Astrocyte (in vitro differentiated cells and primary cell): ENCODE data around the gene ADRB1. TPM values are rescaled to one million over a fixed set of nuclear protein-coding genes. Genes with fewer than 3 reads are reported as not detected.

Experiments used
- DNase-seq: peaks from one replicate; pipeline ENCODE4 v3.0.0-alpha.2; 2010; ENCODE audit warnings: low read depth
- FAIRE-seq: peaks from 2 replicates; lab custom pipeline; 2011; peaks lifted over from hg19 to GRCh38; lab: Jason Lieb, UNC
- H2AFZ ChIP-seq: 2 replicates; pipeline ENCODE4 v1.6.0; 2012; ENCODE audit warnings: low read depth, low read length, inconsistent platforms
- H3K27ac ChIP-seq: 2 replicates; pipeline ENCODE4 v1.5.1; 2011; ENCODE audit warnings: low read depth, low read length, inconsistent platforms
- H3K27me3 ChIP-seq: 2 replicates; pipeline ENCODE4 v1.6.0; 2011; ENCODE audit warnings: low read length, inconsistent platforms; ENCODE audit not compliant: insufficient read depth
- H3K36me3 ChIP-seq: 2 replicates; pipeline ENCODE4 v1.5.1; 2011; ENCODE audit warnings: low read length, inconsistent platforms; ENCODE audit not compliant: insufficient read depth
- H3K4me1 ChIP-seq: 2 replicates; pipeline ENCODE4 v1.5.1; 2011; ENCODE audit warnings: low read length, inconsistent platforms; ENCODE audit not compliant: insufficient read depth
- H3K4me2 ChIP-seq: 2 replicates; pipeline ENCODE4 v1.6.0; 2012; ENCODE audit warnings: low read length, inconsistent platforms
- H3K4me3 ChIP-seq: 2 replicates; pipeline ENCODE4 v1.5.1; 2011; ENCODE audit warnings: low read depth, mild to moderate bottlenecking, low read length, inconsistent platforms; ENCODE audit not compliant: insufficient read depth
- H3K79me2 ChIP-seq: 2 replicates; pipeline ENCODE4 v1.6.0; 2012; ENCODE audit warnings: mild to moderate bottlenecking, low read length, inconsistent platforms; ENCODE audit not compliant: insufficient read depth
- H3K9ac ChIP-seq: 2 replicates; pipeline ENCODE4 v1.6.0; 2012; ENCODE audit warnings: mild to moderate bottlenecking, low read length, inconsistent platforms
- H3K9me3 ChIP-seq: 2 replicates; pipeline ENCODE4 v1.5.1; 2012; ENCODE audit warnings: low read depth, mild to moderate bottlenecking, low read length, inconsistent platforms; ENCODE audit not compliant: insufficient read depth
- H4K20me1 ChIP-seq: 2 replicates; pipeline ENCODE4 v1.6.0; 2012; ENCODE audit warnings: low read length, inconsistent platforms; ENCODE audit not compliant: insufficient read depth
- H3K27ac Mint-ChIP-seq: one replicate; pipeline ENCODE4 v1.8.0; 2021; ENCODE audit warnings: mild to moderate bottlenecking, mixed read lengths; ENCODE audit not compliant: unreplicated experiment
- H3K27me3 Mint-ChIP-seq: one replicate; pipeline ENCODE4 v1.8.0; 2021; ENCODE audit warnings: low read depth, mixed read lengths; ENCODE audit not compliant: unreplicated experiment
- H3K36me3 Mint-ChIP-seq: one replicate; pipeline ENCODE4 v1.8.0; 2021; ENCODE audit warnings: low read depth, mixed read lengths; ENCODE audit not compliant: unreplicated experiment
- H3K4me1 Mint-ChIP-seq: one replicate; pipeline ENCODE4 v1.8.0; 2021; ENCODE audit warnings: low read depth, mixed read lengths; ENCODE audit not compliant: unreplicated experiment
- H3K4me3 Mint-ChIP-seq: one replicate; pipeline ENCODE4 v1.8.0; 2021; ENCODE audit warnings: mild to moderate bottlenecking, moderate library complexity, mixed read lengths; ENCODE audit not compliant: unreplicated experiment
- H3K9me3 Mint-ChIP-seq: one replicate; pipeline ENCODE4 v1.8.0; 2021; ENCODE audit warnings: mild to moderate bottlenecking, mixed read lengths; ENCODE audit not compliant: unreplicated experiment
- CTCF ChIP-seq: IDR thresholded peaks from 2 replicates; pipeline ENCODE4 v1.5.1; 2011; ENCODE audit warnings: low read depth, mild to moderate bottlenecking, inconsistent platforms, low read length, moderate library complexity; ENCODE audit not compliant: insufficient read depth
- EZH2 ChIP-seq: IDR thresholded peaks from 2 replicates; pipeline ENCODE4 v1.6.1; 2012; ENCODE audit warnings: mild to moderate bottlenecking, low read length, inconsistent platforms; ENCODE audit not compliant: insufficient read depth
- total RNA-seq: library from RNA; stranded (reverse); gene quantifications from 2 replicates; pipeline ENCODE4 v1.2.1, GENCODE V29; 2021

The ADRB1 gene
- total RNA-seq, 1 donor from 2014 or later: 1.3 TPM

- Histone ChIP-seq H4K20me1 (no peaks in the 10 kb centered on the region), H3K4me1 (peaks cover 6% of the 10 kb centered on the region), H3K4me2 (no peak overlapping the region), H3K9me3 (no peaks in the 10 kb centered on the region), H3K9ac (no peak overlapping the region), H2AFZ (no peak overlapping the region), H3K27me3 (peaks cover 60% of the 10 kb centered on the region), H3K4me3 (no peak overlapping the region), H3K79me2 (no peaks in the 10 kb centered on the region), H3K36me3 (no peaks in the 10 kb centered on the region), H3K27ac (no peak overlapping the region)
- H3K4me3 Mint-ChIP-seq: no peak overlapping the region
- no peak for TF ChIP-seq CTCF
- no peak for TF ChIP-seq EZH2
- H3K27me3 Mint-ChIP-seq: peaks cover 58% of the 10 kb centered on the region
- H3K4me1 Mint-ChIP-seq: no peaks in the 10 kb centered on the region
- H3K27ac Mint-ChIP-seq: no peak overlapping the region
- H3K9me3 Mint-ChIP-seq: no peaks in the 10 kb centered on the region
- no peaks in the 10 kb centered on the region for H3K36me3 Mint-ChIP-seq
- DNase-seq (no peak), FAIRE-seq (no peak)
These were observed 2.4 kb downstream of the ADRB1 start for GRCh38 chr10:114046087-114046458.

GRCh38 chr10:114048472-114048871, 4.8 kb downstream of the ADRB1 start:
- no peaks in the 10 kb centered on the region for H4K20me1 ChIP-seq
- H3K9me3 ChIP-seq: no peaks in the 10 kb centered on the region
- Mint-ChIP-seq H3K4me1 (no peaks in the 10 kb centered on the region), H3K4me3 (no peak overlapping the region), H3K36me3 (no peaks in the 10 kb centered on the region), H3K27me3 (peaks cover 44% of the 10 kb centered on the region), H3K9me3 (no peaks in the 10 kb centered on the region), H3K27ac (no peak overlapping the region)
- no peak overlapping the region for H3K4me3 ChIP-seq
- H3K4me1 ChIP-seq: no peaks in the 10 kb centered on the region
- H3K27me3 ChIP-seq: peaks cover 52% of the 10 kb centered on the region
- H3K27ac ChIP-seq: no peak overlapping the region
- no peak overlapping the region for H3K4me2 ChIP-seq
- no peak for FAIRE-seq
- no peak for DNase-seq
- H3K36me3 ChIP-seq: no peaks in the 10 kb centered on the region
- H3K79me2 ChIP-seq: no peaks in the 10 kb centered on the region
- TF ChIP-seq CTCF: no peak
- no peak overlapping the region for H3K9ac ChIP-seq
- no peak overlapping the region for H2AFZ ChIP-seq

DNA sequence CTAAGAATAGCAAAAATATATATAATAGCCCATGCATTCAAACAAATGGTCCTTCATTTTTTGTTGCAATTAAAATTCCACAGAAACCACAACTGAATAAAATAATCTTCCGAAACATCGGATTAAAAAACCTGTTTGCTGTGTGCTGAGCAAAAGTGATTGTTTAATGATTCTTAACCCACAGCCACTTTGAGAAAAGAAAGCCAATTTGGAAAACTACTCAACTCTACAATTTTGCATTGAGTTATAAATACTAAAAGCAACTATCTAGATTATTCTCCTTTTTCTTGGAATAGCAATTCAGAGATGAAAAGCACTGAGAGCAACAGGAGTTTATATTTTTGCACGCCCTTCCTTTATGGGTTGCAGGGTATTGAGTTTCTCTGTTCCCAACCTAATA, 8.0 kb downstream of the ADRB1 start:
- no peak for TF ChIP-seq EZH2

More for the DNA sequence above, 8.0 kb downstream of the ADRB1 start:
- Histone ChIP-seq H3K27ac (no peak overlapping the region), H4K20me1 (no peaks in the 10 kb centered on the region), H3K9ac (no peak overlapping the region), H3K79me2 (no peaks in the 10 kb centered on the region), H3K36me3 (no peaks in the 10 kb centered on the region), H2AFZ (no peak overlapping the region), H3K27me3 (peaks cover 33% of the 10 kb centered on the region), H3K4me2 (no peak overlapping the region), H3K4me3 (no peak overlapping the region), H3K4me1 (no peaks in the 10 kb centered on the region), H3K9me3 (no peaks in the 10 kb centered on the region)
- no peak for DNase-seq
- H3K4me1 Mint-ChIP-seq: no peaks in the 10 kb centered on the region
- H3K27ac Mint-ChIP-seq: no peak overlapping the region
- no peak for FAIRE-seq
- H3K36me3 Mint-ChIP-seq: no peaks in the 10 kb centered on the region
- H3K9me3 Mint-ChIP-seq: no peaks in the 10 kb centered on the region
- H3K4me3 Mint-ChIP-seq: no peak overlapping the region
- peaks cover 31% of the 10 kb centered on the region for H3K27me3 Mint-ChIP-seq
